ENCODE results near the gene DNAJC7.
"Not testable (repeated sequence)": the region's sequence is repeated elsewhere in the genome, so short reads cannot be mapped to it uniquely, and the experiment has no call there.

GRCh38 chr17:42012363-42012762 lies 4.9 kb downstream of the DNAJC7 start:
- not testable (repeated sequence) for TF ChIP-seq CTCF (conservative IDR thresholded peaks at IDR 0.05; ENCODE audit: low read depth, low read length); EZH2 (IDR thresholded peaks at IDR 0.05; ENCODE audit: borderline replicate concordance, low read depth, low read length, poor library complexity, severe bottlenecking)

Measured in A673 (cell line).